Esophagus squamous epithelium (tissue), 5 donors: ENCODE data around the gene BRIP1. TPM values are rescaled to one million over a fixed set of nuclear protein-coding genes. Genes with fewer than 3 reads are reported as not detected.

Experiments
- DNase-seq: peaks from one replicate; lab custom pipeline; 2025; lab: John Stamatoyannopoulos, UW
- H3K27ac ChIP-seq, 4 donors: fragments of 200-600 bp; sonication (generic); one replicate each; pipeline ENCODE4 v1.5.1; 2016 to 2019; ENCODE audit warnings: mild to moderate bottlenecking in 1 of 4
- H3K27me3 ChIP-seq, 4 donors: fragments of 200-600 bp; sonication (generic); 1 replicate in 3 of 4; 2 replicates in 1 of 4; pipeline versions ENCODE4 v1.5.1 to v1.6.0; 2017 to 2021; ENCODE audit warnings: antibody characterized with exemption in 1 of 4
- H3K36me3 ChIP-seq, 3 donors: fragments of 200-600 bp; sonication (generic); one replicate each; pipeline ENCODE4 v1.5.1; 2016 to 2019
- H3K4me1 ChIP-seq, 3 donors: fragments of 200-600 bp; sonication (generic); one replicate each; pipeline ENCODE4 v1.5.1; 2017 to 2019
- H3K4me3 ChIP-seq, 4 donors: fragments of 200-600 bp; sonication (generic); 1 replicate in 3 of 4; 2 replicates in 1 of 4; pipeline ENCODE4 v1.5.1; 2016 to 2019; ENCODE audit warnings: mild to moderate bottlenecking in 2 of 4, moderate library complexity in 1 of 4
- H3K9me3 ChIP-seq, 3 donors: fragments of 200-600 bp; sonication (generic); one replicate each; pipeline ENCODE4 v1.5.1; 2016 to 2019
- CTCF ChIP-seq, 6 experiments: fragments of 450-650 bp in 4 of 6; fragments of 200-600 bp in 2 of 6; sonication (generic) in 2 of 6; IDR thresholded peaks; one replicate each; pipeline ENCODE4 v1.5.1; 2016 to 2019; ENCODE audit warnings: antibody characterized with exemption in 6 of 6, mild to moderate bottlenecking in 4 of 6, moderate library complexity in 4 of 6
- POLR2A ChIP-seq, 4 donors: fragments of 450-650 bp; IDR thresholded peaks; one replicate each; pipeline ENCODE4 v1.6.1; 2017; ENCODE audit warnings: antibody characterized with exemption in 4 of 4, mild to moderate bottlenecking in 4 of 4, moderate library complexity in 3 of 4
- WGBS, 2 donors: methylation state at CpG; one replicate each; pipeline ENCODE4 v1.1.5; 2018; 5-methylcytosine and 5-hydroxymethylcytosine counted together
- intact Hi-C: fragments of 100-400 bp; cut with DNase I; formaldehyde crosslinking; loops from one replicate; pipeline ENCODE4 v1.15.0; 2022
- total RNA-seq, 4 donors: library from RNA; depleted of rRNA; stranded (reverse); fragments of >200 nt; gene quantifications; one replicate each; pipeline ENCODE4 v1.1.0, GENCODE V29; 2016
- donor health status: DM: yes; HTN: yes; CAD: no.

The BRIP1 gene
- total RNA-seq, 4 donors from 2014 or later = 1.6 to 7.0 (median 3.2) TPM

GRCh38 chr17:61704935-61705449 lies 158.3 kb downstream of the BRIP1 start:
- H3K27me3 ChIP-seq = no peaks in the 10 kb centered on the region
- H3K4me3 ChIP-seq = no peak overlapping the region
- WGBS, 2 donors = 98% methylated on average over 3 of the region's 3 CpGs
- DNase-seq = no peak
- TF ChIP-seq POLR2A (IDR thresholded peaks at IDR 0.05) = no peak
- TF ChIP-seq CTCF (IDR thresholded peaks at IDR 0.05) = no peak
- no peaks in the 10 kb centered on the region for H3K36me3 ChIP-seq
- H3K9me3 ChIP-seq = peaks cover 0 to 19% (median 12%) of the 10 kb centered on the region in 3 donors
- H3K4me1 ChIP-seq = no peaks in the 10 kb centered on the region
- intact Hi-C loops = no loop called here
- H3K27ac ChIP-seq = no peak overlapping the region

- H3K4me1 ChIP-seq = no peaks in the 10 kb centered on the region
- peaks cover 0 to 32% (median 15%) of the 10 kb centered on the region in 3 donors for H3K9me3 ChIP-seq
- H3K4me3 ChIP-seq = no peak overlapping the region
- intact Hi-C loops = no loop called here
- no peaks in the 10 kb centered on the region for H3K27me3 ChIP-seq
- WGBS, 2 donors = 88 to 89% methylated on average over 3 of the region's 3 CpGs
- TF ChIP-seq POLR2A (IDR thresholded peaks at IDR 0.05) (no peak), CTCF (IDR thresholded peaks at IDR 0.05) (no peak)
- no peak overlapping the region for H3K27ac ChIP-seq
- no peak for DNase-seq
- H3K36me3 ChIP-seq = no peaks in the 10 kb centered on the region
These were observed 160.9 kb downstream of the BRIP1 start for GRCh38 chr17:61702450-61702849.

- no peak for TF ChIP-seq CTCF (IDR thresholded peaks at IDR 0.05)
- TF ChIP-seq POLR2A (IDR thresholded peaks at IDR 0.05) = no peak
- 100% methylated on average over 1 of the region's 1 CpG for WGBS, 2 donors
- H3K4me3 ChIP-seq = no peak overlapping the region
These were observed 161.3 kb downstream of the BRIP1 start for GRCh38 chr17:61701978-61702377.

GRCh38 chr17:61701334-61701733 lies 162.0 kb downstream of the BRIP1 start:
- Histone ChIP-seq H3K9me3 (peaks cover 0 to 32% (median 15%) of the 10 kb centered on the region in 3 donors), H3K4me1 (no peaks in the 10 kb centered on the region), H3K27me3 (no peaks in the 10 kb centered on the region), H3K36me3 (no peaks in the 10 kb centered on the region), H3K27ac (no peak overlapping the region), H3K4me3 (no peak overlapping the region)
- no peak for DNase-seq
- WGBS, 2 donors = 88 to 94% methylated on average over 1 of the region's 1 CpG
- TF ChIP-seq CTCF (IDR thresholded peaks at IDR 0.05) = no peak
- no peak for TF ChIP-seq POLR2A (IDR thresholded peaks at IDR 0.05)
- intact Hi-C loops = no loop called here

More at GRCh38 chr17:61701978-61702377, 161.3 kb downstream of the BRIP1 start:
- H3K9me3 ChIP-seq = peaks cover 0 to 32% (median 15%) of the 10 kb centered on the region in 3 donors
- intact Hi-C loops = no loop called here
- no peaks in the 10 kb centered on the region for H3K27me3 ChIP-seq
- no peaks in the 10 kb centered on the region for H3K4me1 ChIP-seq
- no peak for DNase-seq
- H3K27ac ChIP-seq = no peak overlapping the region
- no peaks in the 10 kb centered on the region for H3K36me3 ChIP-seq

GRCh38 chr17:61700252-61700651 lies 163.1 kb downstream of the BRIP1 start:
- no peak for DNase-seq
- intact Hi-C loops = no loop called here
- 94 to 96% methylated on average over 5 of the region's 5 CpGs for WGBS, 2 donors
- H3K4me3 ChIP-seq = no peak overlapping the region
- TF ChIP-seq CTCF (IDR thresholded peaks at IDR 0.05) (no peak), POLR2A (IDR thresholded peaks at IDR 0.05) (no peak)
- no peaks in the 10 kb centered on the region for H3K27me3 ChIP-seq
- no peaks in the 10 kb centered on the region for H3K4me1 ChIP-seq
- H3K27ac ChIP-seq = no peak overlapping the region
- peaks cover 0 to 32% (median 15%) of the 10 kb centered on the region in 3 donors for H3K9me3 ChIP-seq
- H3K36me3 ChIP-seq = no peaks in the 10 kb centered on the region
